GM23338 (cell line): Measurements from ENCODE around the gene MKNK1. TPM values are rescaled to one million over a fixed set of nuclear protein-coding genes. Genes with fewer than 3 reads are reported as not detected.

Source experiments
- ATAC-seq: fragments of 200-7000 bp; cut with Tn5 transposase; 3 replicates; pipeline ENCODE4 v1.9.1; 2020
- DNase-seq: peaks from one replicate; pipeline ENCODE4 v3.0.0-alpha.2; 2015; ENCODE audit warnings: low spot score
- H2AFZ ChIP-seq: fragments of 200-600 bp; sonication (generic); 2 replicates; pipeline ENCODE4 v1.8.0; 2016; ENCODE audit warnings: antibody characterized with exemption, mild to moderate bottlenecking, moderate library complexity
- H3F3A ChIP-seq: fragments of 200-600 bp; sonication (generic); replicated peaks from 2 replicates; pipeline ENCODE4 v1.8.0; 2017; ENCODE audit warnings: antibody characterized with exemption, mixed run types, low read depth
- H3K27ac ChIP-seq: fragments of 200-600 bp; sonication (generic); 2 replicates; pipeline ENCODE4 v1.6.1; 2016; ENCODE audit warnings: low read depth
- H3K27me3 ChIP-seq: fragments of 200-600 bp; sonication (generic); 2 replicates; pipeline ENCODE4 v1.8.0; 2016; ENCODE audit warnings: mild to moderate bottlenecking, mixed run types, moderate library complexity; ENCODE audit not compliant: insufficient read depth
- H3K36me3 ChIP-seq: fragments of 200-600 bp; sonication (generic); 2 replicates; pipeline ENCODE4 v1.8.0; 2016; ENCODE audit warnings: mild to moderate bottlenecking; ENCODE audit not compliant: insufficient read depth
- H3K4me1 ChIP-seq: fragments of 200-600 bp; sonication (generic); 2 replicates; pipeline ENCODE4 v1.8.0; 2016; ENCODE audit warnings: mild to moderate bottlenecking, moderate library complexity; ENCODE audit not compliant: insufficient read depth
- H3K4me2 ChIP-seq: fragments of 200-600 bp; sonication (generic); 2 replicates; pipeline ENCODE4 v1.7.1; 2017; ENCODE audit warnings: mixed run types
- H3K4me3 ChIP-seq: fragments of 200-600 bp; sonication (generic); 2 replicates; pipeline ENCODE4 v1.6.1; 2016; ENCODE audit warnings: mixed run types
- H3K79me2 ChIP-seq: fragments of 200-600 bp; sonication (generic); replicated peaks from 2 replicates; pipeline ENCODE4 v1.8.0; 2017; ENCODE audit warnings: mild to moderate bottlenecking; ENCODE audit not compliant: insufficient read depth
- H3K9me2 ChIP-seq: fragments of 200-600 bp; sonication (generic); 2 replicates; pipeline ENCODE4 v1.8.0; 2017; ENCODE audit not compliant: insufficient read depth
- H4K20me1 ChIP-seq: fragments of 200-600 bp; sonication (generic); replicated peaks from 2 replicates; pipeline ENCODE4 v1.8.0; 2017; ENCODE audit warnings: mild to moderate bottlenecking; ENCODE audit not compliant: insufficient read depth
- H3K27ac Mint-ChIP-seq: 2 replicates; pipeline ENCODE4 v1.8.0; 2020; ENCODE audit warnings: inconsistent platforms, mild to moderate bottlenecking, moderate library complexity, mixed read lengths
- H3K27me3 Mint-ChIP-seq: 3 replicates; pipeline ENCODE4 v1.8.0; 2022; ENCODE audit warnings: low read depth, mild to moderate bottlenecking, moderate library complexity, mixed read lengths, inconsistent platforms; ENCODE audit not compliant: insufficient read depth, poor library complexity
- H3K36me3 Mint-ChIP-seq: 3 replicates; pipeline ENCODE4 v1.8.0; 2021; ENCODE audit warnings: low read depth, mild to moderate bottlenecking, inconsistent platforms, moderate library complexity, mixed read lengths
- H3K4me1 Mint-ChIP-seq: 3 replicates; pipeline ENCODE4 v1.8.0; 2020; ENCODE audit warnings: mild to moderate bottlenecking, inconsistent platforms, mixed read lengths
- H3K4me3 Mint-ChIP-seq: 3 replicates; pipeline ENCODE4 v1.8.0; 2021; ENCODE audit warnings: moderate library complexity, mild to moderate bottlenecking, inconsistent platforms, mixed read lengths
- H3K9me3 Mint-ChIP-seq: 3 replicates; pipeline ENCODE4 v1.8.0; 2020; ENCODE audit warnings: moderate library complexity, mild to moderate bottlenecking, inconsistent platforms, mixed read lengths
- CREB1 ChIP-seq: fragments of 250-450 bp; sonication (Bioruptor Pico); IDR thresholded peaks from 2 replicates; pipeline ENCODE4 v1.5.0; 2020; ENCODE audit warnings: low read depth, mild to moderate bottlenecking, moderate library complexity
- EZH2 ChIP-seq: fragments of 200-600 bp; sonication (generic); IDR thresholded peaks from one replicate; pipeline ENCODE4 v1.8.0; 2017; ENCODE audit warnings: antibody characterized with exemption, mild to moderate bottlenecking, low read depth; ENCODE audit not compliant: unreplicated experiment
- EZH2phosphoT487 ChIP-seq: fragments of 200-600 bp; sonication (generic); IDR thresholded peaks from one replicate; pipeline ENCODE4 v1.8.1; 2018; ENCODE audit warnings: antibody characterized with exemption; ENCODE audit not compliant: unreplicated experiment
- JUNB ChIP-seq: IDR thresholded peaks from one replicate; pipeline ENCODE4 v1.6.1; 2016; ENCODE audit warnings: antibody characterized with exemption; ENCODE audit not compliant: unreplicated experiment
- NANOG ChIP-seq: IDR thresholded peaks from 2 replicates; pipeline ENCODE4 v1.6.1; 2016; ENCODE audit warnings: antibody characterized with exemption, borderline replicate concordance
- POLR2AphosphoS5 ChIP-seq: IDR thresholded peaks from 2 replicates; pipeline ENCODE4 v1.6.1; 2016; ENCODE audit warnings: antibody characterized with exemption, low read depth
- STAT1 ChIP-seq: IDR thresholded peaks from one replicate; pipeline ENCODE4 v1.6.1; 2016; ENCODE audit warnings: antibody characterized with exemption; ENCODE audit not compliant: unreplicated experiment
- ZNF114 ChIP-seq: fragments of 250-450 bp; sonication (Bioruptor Pico); IDR thresholded peaks from 2 replicates; pipeline ENCODE4 v1.5.0; 2020; ENCODE audit warnings: mild to moderate bottlenecking, moderate library complexity
- ZNF331 ChIP-seq: fragments of 250-450 bp; sonication (Bioruptor Pico); IDR thresholded peaks from 2 replicates; pipeline ENCODE4 v1.5.0; 2020; ENCODE audit warnings: low read depth, mild to moderate bottlenecking, moderate library complexity
- polyA plus RNA-seq: library from polyadenylated mRNA; unstranded; fragments of >200 nt; fragmentation: Nextera tagmentation; extraction: Ambion mirVana; gene quantifications from 2 replicates; pipeline ENCODE4 v1.2.1, GENCODE V29; 2016
- total RNA-seq: library from RNA; depleted of rRNA; stranded (reverse); fragments of >200 nt; shearing (Covaris generic); gene quantifications from 2 replicates; pipeline ENCODE4 v1.2.3, GENCODE V29; 2014
- TF ChIP-seq, protein P1 (sequence below), 2 experiments: fragments of 200-600 bp in 1 of 2; sonication (generic) in 1 of 2; conservative IDR thresholded peaks; 2 replicates each; pipeline versions ENCODE4 v1.5.1 to v1.6.1; 2016 to 2017; ENCODE audit warnings: antibody characterized with exemption in 2 of 2, low read depth in 2 of 2, mild to moderate bottlenecking in 2 of 2, moderate library complexity in 1 of 2
- TF ChIP-seq, protein P2 (sequence below): IDR thresholded peaks from one replicate; pipeline ENCODE4 v1.6.1; 2018; ENCODE audit warnings: antibody characterized with exemption; ENCODE audit not compliant: unreplicated experiment
- TF ChIP-seq, protein P3 (sequence below): IDR thresholded peaks from 2 replicates; pipeline ENCODE4 v1.6.1; 2016; ENCODE audit warnings: antibody characterized with exemption

MKNK1 gene
- total and polyA plus RNA-seq, 2 experiments from 2014 or later: 11.8 to 20.5 TPM

DNA sequence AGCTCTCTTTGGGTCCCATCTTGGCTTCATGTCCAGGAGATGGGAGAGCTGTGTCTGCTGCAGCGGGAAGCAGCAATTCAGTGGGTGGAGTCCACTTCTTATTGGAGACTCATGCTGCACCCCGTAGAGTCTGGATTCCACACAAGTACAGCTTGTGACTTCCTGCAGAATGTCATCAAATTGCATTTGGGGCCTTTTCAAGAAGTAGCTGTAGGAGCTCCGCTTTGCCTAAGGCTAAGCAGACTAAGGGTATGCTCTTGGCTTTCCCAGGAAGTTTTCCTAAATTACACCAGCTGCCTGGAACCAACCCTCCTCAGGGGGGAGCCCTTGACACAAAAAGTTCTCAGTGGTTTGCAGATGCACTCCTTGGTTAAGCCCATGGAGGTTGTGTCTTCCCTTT lies 18.3 kb upstream of the MKNK1 start:
- Histone ChIP-seq H3K4me1 (peaks cover 2% of the 10 kb centered on the region; the same call in 1 of the 2 replicates), H3K79me2 (no peaks in the 10 kb centered on the region), H3K9me2 (no peaks in the 10 kb centered on the region), H3K36me3 (no peaks in the 10 kb centered on the region), H4K20me1 (no peaks in the 10 kb centered on the region), H3F3A (no peaks in the 10 kb centered on the region), H2AFZ (no peak overlapping the region), H3K27me3 (peaks cover 15% of the 10 kb centered on the region), H3K27ac (no peak overlapping the region), H3K4me3 (no peak overlapping the region), H3K4me2 (no peak overlapping the region)
- Mint-ChIP-seq H3K27ac (no peak overlapping the region), H3K36me3 (no peaks in the 10 kb centered on the region), H3K4me3 (no peak overlapping the region), H3K9me3 (no peaks in the 10 kb centered on the region), H3K27me3 (peaks cover 1% of the 10 kb centered on the region), H3K4me1 (peaks cover 6% of the 10 kb centered on the region)
- TF ChIP-seq ZNF331 (CRISPR knock-in tag): no peak
- TF ChIP-seq, protein P1, sequence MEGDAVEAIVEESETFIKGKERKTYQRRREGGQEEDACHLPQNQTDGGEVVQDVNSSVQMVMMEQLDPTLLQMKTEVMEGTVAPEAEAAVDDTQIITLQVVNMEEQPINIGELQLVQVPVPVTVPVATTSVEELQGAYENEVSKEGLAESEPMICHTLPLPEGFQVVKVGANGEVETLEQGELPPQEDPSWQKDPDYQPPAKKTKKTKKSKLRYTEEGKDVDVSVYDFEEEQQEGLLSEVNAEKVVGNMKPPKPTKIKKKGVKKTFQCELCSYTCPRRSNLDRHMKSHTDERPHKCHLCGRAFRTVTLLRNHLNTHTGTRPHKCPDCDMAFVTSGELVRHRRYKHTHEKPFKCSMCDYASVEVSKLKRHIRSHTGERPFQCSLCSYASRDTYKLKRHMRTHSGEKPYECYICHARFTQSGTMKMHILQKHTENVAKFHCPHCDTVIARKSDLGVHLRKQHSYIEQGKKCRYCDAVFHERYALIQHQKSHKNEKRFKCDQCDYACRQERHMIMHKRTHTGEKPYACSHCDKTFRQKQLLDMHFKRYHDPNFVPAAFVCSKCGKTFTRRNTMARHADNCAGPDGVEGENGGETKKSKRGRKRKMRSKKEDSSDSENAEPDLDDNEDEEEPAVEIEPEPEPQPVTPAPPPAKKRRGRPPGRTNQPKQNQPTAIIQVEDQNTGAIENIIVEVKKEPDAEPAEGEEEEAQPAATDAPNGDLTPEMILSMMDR (conservative IDR thresholded peaks at IDR 0.05; ENCODE audit: low read depth in 2 of 2): peak; percentile 68 to 82
- DNase-seq: peak; percentile 76
- ATAC-seq: peak; percentile 87

DNA sequence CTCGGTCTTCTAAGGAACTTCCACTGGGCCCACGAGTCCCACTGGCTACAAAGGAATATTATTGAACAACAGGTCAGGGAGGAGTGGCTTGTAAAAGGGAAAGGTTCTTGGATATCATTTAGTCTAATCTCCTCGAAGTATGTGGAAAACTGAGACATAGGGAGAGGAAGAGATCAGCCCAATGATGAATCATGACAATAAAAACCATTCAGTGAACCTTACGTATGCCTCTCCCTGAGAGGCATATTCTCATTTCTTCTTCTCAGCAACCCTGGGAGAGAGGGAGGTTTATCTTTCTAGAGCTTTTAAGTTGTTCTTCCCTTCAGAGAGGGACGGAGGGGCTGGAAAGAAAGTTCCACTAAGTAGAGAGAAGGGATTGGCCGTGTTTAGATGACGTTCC lies 17.9 kb upstream of the MKNK1 start:
- no peak for ATAC-seq
- Histone ChIP-seq H3K9me2 (no peaks in the 10 kb centered on the region), H3K4me3 (no peak overlapping the region), H3K27ac (no peak overlapping the region), H2AFZ (no peak overlapping the region), H3F3A (no peaks in the 10 kb centered on the region), H3K27me3 (peaks cover 19% of the 10 kb centered on the region), H3K4me2 (no peak overlapping the region), H3K79me2 (no peaks in the 10 kb centered on the region), H3K4me1 (peaks cover 6% of the 10 kb centered on the region; the same call in 1 of the 2 replicates), H4K20me1 (no peaks in the 10 kb centered on the region), H3K36me3 (no peaks in the 10 kb centered on the region)
- DNase-seq: no peak
- Mint-ChIP-seq H3K27ac (no peak overlapping the region), H3K27me3 (peaks cover 5% of the 10 kb centered on the region), H3K9me3 (no peaks in the 10 kb centered on the region), H3K4me1 (peaks cover 10% of the 10 kb centered on the region), H3K4me3 (no peak overlapping the region), H3K36me3 (no peaks in the 10 kb centered on the region)
- TF ChIP-seq ZNF331 (CRISPR knock-in tag) (no peak), EZH2 (no peak), CREB1 (no peak), NANOG (no peak), STAT1 (no peak), EZH2phosphoT487 (no peak), JUNB (no peak), ZNF114 (CRISPR knock-in tag) (no peak), POLR2AphosphoS5 (no peak)
- TF ChIP-seq, protein P2, sequence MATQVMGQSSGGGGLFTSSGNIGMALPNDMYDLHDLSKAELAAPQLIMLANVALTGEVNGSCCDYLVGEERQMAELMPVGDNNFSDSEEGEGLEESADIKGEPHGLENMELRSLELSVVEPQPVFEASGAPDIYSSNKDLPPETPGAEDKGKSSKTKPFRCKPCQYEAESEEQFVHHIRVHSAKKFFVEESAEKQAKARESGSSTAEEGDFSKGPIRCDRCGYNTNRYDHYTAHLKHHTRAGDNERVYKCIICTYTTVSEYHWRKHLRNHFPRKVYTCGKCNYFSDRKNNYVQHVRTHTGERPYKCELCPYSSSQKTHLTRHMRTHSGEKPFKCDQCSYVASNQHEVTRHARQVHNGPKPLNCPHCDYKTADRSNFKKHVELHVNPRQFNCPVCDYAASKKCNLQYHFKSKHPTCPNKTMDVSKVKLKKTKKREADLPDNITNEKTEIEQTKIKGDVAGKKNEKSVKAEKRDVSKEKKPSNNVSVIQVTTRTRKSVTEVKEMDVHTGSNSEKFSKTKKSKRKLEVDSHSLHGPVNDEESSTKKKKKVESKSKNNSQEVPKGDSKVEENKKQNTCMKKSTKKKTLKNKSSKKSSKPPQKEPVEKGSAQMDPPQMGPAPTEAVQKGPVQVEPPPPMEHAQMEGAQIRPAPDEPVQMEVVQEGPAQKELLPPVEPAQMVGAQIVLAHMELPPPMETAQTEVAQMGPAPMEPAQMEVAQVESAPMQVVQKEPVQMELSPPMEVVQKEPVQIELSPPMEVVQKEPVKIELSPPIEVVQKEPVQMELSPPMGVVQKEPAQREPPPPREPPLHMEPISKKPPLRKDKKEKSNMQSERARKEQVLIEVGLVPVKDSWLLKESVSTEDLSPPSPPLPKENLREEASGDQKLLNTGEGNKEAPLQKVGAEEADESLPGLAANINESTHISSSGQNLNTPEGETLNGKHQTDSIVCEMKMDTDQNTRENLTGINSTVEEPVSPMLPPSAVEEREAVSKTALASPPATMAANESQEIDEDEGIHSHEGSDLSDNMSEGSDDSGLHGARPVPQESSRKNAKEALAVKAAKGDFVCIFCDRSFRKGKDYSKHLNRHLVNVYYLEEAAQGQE: no peak
- TF ChIP-seq, protein P3, sequence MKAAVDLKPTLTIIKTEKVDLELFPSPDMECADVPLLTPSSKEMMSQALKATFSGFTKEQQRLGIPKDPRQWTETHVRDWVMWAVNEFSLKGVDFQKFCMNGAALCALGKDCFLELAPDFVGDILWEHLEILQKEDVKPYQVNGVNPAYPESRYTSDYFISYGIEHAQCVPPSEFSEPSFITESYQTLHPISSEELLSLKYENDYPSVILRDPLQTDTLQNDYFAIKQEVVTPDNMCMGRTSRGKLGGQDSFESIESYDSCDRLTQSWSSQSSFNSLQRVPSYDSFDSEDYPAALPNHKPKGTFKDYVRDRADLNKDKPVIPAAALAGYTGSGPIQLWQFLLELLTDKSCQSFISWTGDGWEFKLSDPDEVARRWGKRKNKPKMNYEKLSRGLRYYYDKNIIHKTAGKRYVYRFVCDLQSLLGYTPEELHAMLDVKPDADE: no peak
- TF ChIP-seq, protein P1 (conservative IDR thresholded peaks at IDR 0.05; ENCODE audit: low read depth in 2 of 2): no peak
